ENCODE measurements around the gene MRPL42.

MRPL42 gene

DNA sequence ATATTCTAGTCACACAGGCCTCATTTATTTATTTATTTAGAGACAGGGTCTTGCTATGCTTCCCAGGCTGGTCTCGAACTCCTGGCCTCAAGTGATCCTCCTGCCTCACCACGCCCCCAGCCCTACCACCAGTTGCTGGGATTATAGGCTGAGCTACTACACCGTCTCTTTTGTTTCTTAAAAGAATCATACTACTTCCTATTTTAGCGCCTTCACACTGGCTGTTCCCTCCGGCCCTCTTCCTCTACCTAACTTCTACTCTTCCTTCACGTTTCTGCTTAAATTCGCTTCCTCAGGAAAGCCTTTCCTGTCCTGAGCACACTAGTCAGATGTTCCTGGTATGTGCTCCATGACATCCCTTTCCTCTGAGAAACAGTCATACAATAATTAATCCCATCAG, 6.4 kb upstream of the MRPL42 start:
- no peak overlapping the region for H3K27ac ChIP-seq
- no peak for TF ChIP-seq ZFX (IDR thresholded peaks at IDR 0.05)
- TF ChIP-seq, protein P1, sequence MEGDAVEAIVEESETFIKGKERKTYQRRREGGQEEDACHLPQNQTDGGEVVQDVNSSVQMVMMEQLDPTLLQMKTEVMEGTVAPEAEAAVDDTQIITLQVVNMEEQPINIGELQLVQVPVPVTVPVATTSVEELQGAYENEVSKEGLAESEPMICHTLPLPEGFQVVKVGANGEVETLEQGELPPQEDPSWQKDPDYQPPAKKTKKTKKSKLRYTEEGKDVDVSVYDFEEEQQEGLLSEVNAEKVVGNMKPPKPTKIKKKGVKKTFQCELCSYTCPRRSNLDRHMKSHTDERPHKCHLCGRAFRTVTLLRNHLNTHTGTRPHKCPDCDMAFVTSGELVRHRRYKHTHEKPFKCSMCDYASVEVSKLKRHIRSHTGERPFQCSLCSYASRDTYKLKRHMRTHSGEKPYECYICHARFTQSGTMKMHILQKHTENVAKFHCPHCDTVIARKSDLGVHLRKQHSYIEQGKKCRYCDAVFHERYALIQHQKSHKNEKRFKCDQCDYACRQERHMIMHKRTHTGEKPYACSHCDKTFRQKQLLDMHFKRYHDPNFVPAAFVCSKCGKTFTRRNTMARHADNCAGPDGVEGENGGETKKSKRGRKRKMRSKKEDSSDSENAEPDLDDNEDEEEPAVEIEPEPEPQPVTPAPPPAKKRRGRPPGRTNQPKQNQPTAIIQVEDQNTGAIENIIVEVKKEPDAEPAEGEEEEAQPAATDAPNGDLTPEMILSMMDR (conservative IDR thresholded peaks at IDR 0.05) = no peak

DNA sequence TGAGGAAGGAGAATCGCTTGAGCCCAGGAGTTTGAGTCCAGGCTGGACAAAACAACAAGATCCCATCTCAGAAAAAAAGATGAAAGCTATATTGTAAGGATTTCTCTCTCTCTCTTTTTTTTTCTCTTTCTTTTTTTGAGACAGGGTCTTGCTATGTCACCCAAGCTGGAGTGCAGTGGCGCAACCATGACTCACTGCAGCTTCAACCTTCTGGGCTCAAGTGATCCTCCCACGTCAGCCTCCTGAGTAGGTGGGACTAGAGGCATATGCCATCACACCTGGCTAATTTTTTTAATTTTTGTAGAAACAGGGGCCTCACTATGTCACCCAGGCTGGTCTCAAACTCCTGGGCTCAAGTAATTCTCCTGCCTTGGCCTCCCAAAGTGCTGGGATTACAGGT, 5.8 kb upstream of the MRPL42 start:
- no peak for TF ChIP-seq ZFX (IDR thresholded peaks at IDR 0.05)
- TF ChIP-seq, protein P1 (conservative IDR thresholded peaks at IDR 0.05) = no peak
- H3K27ac ChIP-seq = no peak overlapping the region

GRCh38 chr12:93465841-93466240, 1.5 kb upstream of the MRPL42 start:
- TF ChIP-seq, protein P1 (conservative IDR thresholded peaks at IDR 0.05) = no peak
- no peak for TF ChIP-seq ZFX (IDR thresholded peaks at IDR 0.05)
- H3K27ac ChIP-seq = no peak overlapping the region

DNA sequence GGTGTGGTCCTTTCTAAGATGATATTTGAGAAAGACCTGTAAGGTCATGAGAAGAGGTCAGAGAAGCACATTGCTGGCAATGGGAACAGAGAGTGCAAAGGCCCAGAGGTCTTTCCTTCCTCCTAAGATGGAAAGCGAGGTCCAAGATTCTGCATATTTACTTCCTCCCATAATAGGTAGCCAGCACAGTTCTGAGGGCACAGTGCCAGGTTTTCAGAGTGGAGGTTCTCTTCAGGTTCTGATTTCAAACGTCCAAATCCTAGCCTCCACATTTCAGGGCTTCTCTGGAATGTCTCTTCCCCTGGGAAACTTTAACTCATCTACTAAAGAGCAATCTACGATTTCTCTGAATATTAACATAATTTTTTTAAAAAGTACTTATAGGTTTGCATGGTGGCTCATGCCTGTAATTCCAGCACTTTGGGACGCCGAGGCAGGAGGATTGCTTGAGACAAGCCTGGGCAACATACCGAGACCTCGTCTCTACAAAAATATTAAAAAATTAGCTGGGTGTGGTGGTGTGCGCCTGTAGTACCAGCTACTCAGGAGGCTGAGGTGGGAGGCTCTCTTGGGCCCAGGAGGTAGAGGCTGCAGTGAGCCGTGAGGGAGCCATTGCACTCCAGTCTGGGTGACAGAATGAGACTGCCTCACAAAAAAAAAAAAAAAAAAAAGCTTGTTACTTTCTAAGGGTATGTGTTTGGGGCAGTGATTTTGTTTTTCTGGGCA, 526 bp upstream of the MRPL42 start:
- no peak for TF ChIP-seq ZFX (IDR thresholded peaks at IDR 0.05)
- TF ChIP-seq, protein P1 (conservative IDR thresholded peaks at IDR 0.05) = no peak
- H3K27ac ChIP-seq = peak overlapping the region; percentile 85

DNA sequence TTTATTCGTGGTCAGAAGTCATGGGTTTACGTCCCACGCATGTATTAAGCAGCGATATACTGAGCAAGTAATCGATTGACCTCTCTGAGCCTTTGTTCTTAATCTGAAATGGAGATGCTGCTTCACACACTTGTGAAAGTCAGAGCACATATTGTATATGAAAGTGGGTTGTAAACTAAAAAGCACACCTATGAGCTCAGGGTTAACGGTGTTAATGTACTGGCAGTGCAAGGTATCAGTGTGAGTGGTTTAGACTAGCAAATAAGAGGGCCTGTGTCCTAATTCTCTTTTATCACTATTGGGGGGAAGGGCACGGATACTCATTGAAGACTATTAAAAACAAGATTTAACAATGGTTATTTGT, 676 bp downstream of the MRPL42 start:
- peak overlapping the region; percentile 85 for H3K27ac ChIP-seq
- TF ChIP-seq, protein P1 (conservative IDR thresholded peaks at IDR 0.05) = no peak; the same call in 1 of the 2 replicates
- no peak for TF ChIP-seq ZFX (IDR thresholded peaks at IDR 0.05)

DNA sequence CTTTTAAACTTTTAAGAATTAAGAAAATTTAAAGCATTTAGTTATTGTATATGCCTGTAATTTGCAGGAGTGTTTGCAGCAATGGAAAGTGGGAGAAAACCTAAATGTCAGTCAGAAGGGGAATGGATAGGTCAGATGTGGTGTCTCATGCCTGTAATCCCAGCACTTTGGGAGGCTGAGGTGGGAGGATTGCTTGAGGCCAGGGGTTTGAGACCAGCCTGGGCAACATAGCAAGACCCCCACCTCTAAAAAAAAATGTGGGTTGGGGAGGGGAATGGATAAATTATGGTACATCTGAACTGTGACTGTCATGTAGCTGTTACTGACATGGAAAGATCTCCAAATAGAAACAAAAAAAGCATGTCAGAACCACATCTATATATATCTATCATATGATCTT, 2.1 kb downstream of the MRPL42 start:
- TF ChIP-seq, protein P1 (conservative IDR thresholded peaks at IDR 0.05) = no peak
- no peak for TF ChIP-seq ZFX (IDR thresholded peaks at IDR 0.05)
- no peak overlapping the region for H3K27ac ChIP-seq

DNA sequence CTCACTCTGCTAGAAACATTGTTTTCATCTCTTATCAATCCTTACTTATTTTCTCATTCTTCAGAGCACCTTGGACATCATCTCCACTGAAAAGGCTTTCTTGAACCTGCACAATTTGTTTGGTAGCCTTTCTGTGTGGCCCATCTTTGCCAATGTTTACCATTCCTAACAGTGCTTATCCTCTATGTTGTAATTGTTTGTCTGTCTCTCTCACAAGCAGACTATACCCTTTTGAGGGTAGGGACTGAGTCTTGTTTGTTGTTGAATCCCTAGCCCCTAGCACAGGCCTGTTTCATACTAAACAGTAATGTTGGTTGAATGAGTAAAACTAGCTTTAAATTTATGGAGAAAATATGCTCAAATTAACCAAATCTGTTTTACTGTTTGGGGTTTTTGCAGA, 9.2 kb downstream of the MRPL42 start:
- TF ChIP-seq, protein P1 (conservative IDR thresholded peaks at IDR 0.05) = no peak
- no peak for TF ChIP-seq ZFX (IDR thresholded peaks at IDR 0.05)
- no peak overlapping the region for H3K27ac ChIP-seq
